Stimulated activated CD8-positive, alpha-beta memory T cell treated with anti-CD3 and anti-CD28 coated beads, Interleukin-7, amount 100 ng/mL, for 48 hours (primary cell): ENCODE results near the gene CASP5.
A peak's percentile ranks its signal among the peaks of the same experiment; 100 is the strongest.
"Not testable (repeated sequence)": the region's sequence is repeated elsewhere in the genome, so short reads cannot be mapped to it uniquely, and the experiment has no call there.

Source experiments
- DNase-seq, 2 donors: peaks; one replicate each; pipeline ENCODE4 v3.0.0-alpha.2; 2020; ENCODE audit warnings: low read depth in 1 of 2; ENCODE audit errors: extremely low read depth in 1 of 2

CASP5 gene

DNA sequence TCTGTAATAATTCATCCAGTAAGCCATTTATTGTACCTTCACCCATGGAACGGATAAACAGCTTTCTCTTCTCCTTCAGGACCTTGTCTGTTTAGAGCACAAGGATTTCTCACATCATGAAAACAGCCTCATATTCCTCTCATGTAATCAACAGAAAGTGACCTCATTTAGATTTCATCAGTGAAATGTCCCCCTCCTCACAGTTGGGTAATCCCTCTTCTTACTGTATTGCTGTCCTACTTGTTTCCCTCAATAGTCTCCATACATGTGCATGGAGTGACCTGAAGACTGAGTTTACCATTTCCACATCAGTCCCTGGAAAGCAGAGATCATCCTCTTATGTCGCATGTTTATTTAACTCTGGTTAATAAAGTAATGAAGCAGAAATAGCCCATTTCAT lies 11.4 kb upstream of the CASP5 start:
- DNase-seq, result not testable (repeated sequence)

- no peak for DNase-seq
These were observed 10.8 kb upstream of the CASP5 start for GRCh38 chr11:105033781-105034180.

GRCh38 chr11:105033343-105033742 lies 10.4 kb upstream of the CASP5 start:
- no peak for DNase-seq

- DNase-seq, result no peak
These were observed 9.5 kb upstream of the CASP5 start for GRCh38 chr11:105032495-105032894.

GRCh38 chr11:105027678-105028077 lies 4.7 kb upstream of the CASP5 start:
- DNase-seq, result no peak

GRCh38 chr11:105024394-105024793 lies 1.4 kb upstream of the CASP5 start:
- no peak for DNase-seq

GRCh38 chr11:105022527-105022926 lies 441 bp downstream of the CASP5 start:
- DNase-seq, result no peak

GRCh38 chr11:105007463-105007862 lies 15.5 kb downstream of the CASP5 start:
- DNase-seq, result no peak

GRCh38 chr11:105005451-105005845 lies 17.5 kb downstream of the CASP5 start:
- DNase-seq, result no peak

GRCh38 chr11:105004021-105004420 lies 18.9 kb downstream of the CASP5 start:
- DNase-seq, result no peak

DNA sequence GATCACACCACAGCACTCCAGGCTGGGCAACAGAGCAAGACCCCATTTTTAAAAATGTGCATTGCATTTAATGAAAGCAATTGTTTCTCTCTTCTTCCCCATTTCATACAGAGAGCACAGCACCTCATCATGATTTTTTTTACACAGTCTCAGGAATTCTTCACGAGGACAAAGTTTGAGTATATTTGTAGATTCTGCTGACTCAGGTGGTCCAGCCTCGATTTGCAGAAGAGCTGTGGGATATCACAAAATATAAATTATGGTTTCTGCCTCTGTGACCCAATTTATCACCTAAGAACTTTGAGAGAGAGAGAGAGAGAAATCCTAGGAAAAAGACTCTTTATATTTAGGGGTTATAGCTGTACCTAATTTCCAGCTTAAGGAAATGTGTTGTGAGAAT lies 19.8 kb downstream of the CASP5 start:
- no peak for DNase-seq

GRCh38 chr11:105000797-105001196 lies 22.2 kb downstream of the CASP5 start:
- DNase-seq, result peak in 1 of 2 donors; percentile 10

DNA sequence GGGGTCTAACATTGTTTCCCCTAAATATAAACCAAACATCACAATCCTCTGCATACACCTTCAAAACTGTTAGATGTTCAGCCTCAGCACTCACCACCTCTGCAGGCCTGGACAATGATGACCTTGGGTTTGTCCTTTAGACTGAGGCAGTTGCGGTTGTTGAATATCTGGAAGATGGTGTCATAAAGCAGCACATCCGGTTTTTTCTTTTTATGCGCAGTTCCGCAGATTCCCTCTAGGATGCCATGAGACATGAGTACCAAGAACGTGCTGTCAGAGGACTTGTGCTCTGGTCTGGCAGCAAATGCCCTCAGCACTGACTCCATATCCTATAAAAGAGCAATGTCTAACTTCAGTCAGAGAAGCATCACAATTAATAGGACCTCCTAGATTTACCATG lies 22.8 kb downstream of the CASP5 start:
- DNase-seq, result no peak

DNA sequence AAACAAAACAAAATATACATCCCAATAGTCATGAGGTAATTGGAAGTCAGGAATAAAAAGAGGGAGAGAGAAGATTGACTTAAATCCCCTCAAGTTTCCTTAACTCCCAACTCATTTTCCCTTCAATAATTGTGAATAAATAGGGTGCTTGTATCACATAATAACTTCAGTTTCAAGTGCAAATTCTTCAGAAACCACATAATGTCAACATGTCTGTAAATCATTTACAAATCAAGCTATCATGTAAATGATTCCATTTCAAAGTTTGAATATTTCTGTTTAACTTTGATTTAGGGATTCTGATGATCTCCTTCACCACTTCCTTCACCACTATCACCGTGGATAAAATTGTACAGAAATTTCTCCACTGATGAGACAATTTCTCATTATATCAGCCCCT lies 23.2 kb downstream of the CASP5 start:
- DNase-seq, result no peak

GRCh38 chr11:104997288-104997687 lies 25.7 kb downstream of the CASP5 start:
- DNase-seq, result no peak

DNA sequence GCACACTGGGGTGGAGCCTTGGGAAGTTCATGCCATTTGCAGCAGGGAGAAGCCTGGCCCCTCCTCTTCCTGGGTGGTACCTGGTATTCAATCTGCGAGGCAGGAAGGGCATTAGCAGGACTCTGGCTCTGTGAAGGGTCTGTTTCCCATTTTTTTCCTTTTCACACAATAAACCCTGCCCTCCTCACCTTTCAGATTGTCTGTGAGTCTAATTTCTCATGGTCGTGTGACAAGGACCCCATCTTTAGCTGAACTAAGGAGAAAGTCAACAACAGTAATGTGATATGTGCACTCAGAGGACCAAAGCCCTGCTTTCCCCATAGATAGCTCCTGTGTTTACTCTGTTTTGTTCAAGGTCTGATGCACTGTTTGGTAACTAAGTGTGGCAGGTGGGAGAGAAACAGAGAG lies 28.0 kb downstream of the CASP5 start:
- DNase-seq, result no peak

GRCh38 chr11:104992781-104993180 lies 30.2 kb downstream of the CASP5 start:
- no peak for DNase-seq

DNA sequence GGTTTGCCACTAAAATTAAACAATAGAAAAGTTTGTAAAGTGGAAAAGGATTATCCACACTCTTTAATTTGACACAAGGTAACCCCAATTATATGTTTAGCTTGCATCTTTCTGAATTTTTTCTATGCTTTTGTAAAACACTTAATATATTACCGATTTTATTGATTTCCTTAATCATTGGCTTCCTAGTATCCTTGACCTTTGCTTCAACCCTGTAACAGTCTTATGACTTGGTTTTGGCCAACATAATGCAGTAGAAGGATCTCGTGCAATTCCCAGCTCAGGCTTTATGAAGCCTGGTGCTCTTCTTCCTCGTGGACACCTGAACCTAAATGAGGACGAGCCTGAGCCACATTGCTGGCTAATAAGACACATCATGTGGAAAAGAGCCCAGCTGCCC lies 31.0 kb downstream of the CASP5 start:
- DNase-seq, result no peak

GRCh38 chr11:104984808-104985207 lies 38.2 kb downstream of the CASP5 start:
- no peak for DNase-seq

- no peak for DNase-seq
These were observed 43.1 kb downstream of the CASP5 start for GRCh38 chr11:104979839-104980238.

DNA sequence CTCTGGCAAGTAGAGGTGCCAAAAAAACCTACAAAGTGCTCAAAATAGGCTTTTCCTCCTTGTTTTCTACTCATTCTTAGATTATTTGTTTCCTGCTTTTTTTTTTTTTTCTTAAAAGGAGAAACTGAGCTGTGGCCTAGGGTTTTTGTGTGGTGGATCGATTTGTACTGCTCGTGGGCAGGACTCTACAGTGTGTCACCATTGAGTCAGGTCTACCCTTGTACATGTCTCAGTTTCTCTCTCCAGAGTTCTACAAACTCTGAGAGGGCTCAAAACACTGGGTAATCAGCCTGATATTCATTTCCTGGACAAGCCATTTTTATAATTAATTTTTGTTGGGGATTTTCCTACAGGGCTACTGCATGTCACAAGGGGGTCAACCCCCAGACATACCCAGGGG lies 49.4 kb downstream of the CASP5 start:
- no peak for DNase-seq

GRCh38 chr11:104972924-104973323 lies 50.0 kb downstream of the CASP5 start:
- DNase-seq, result not testable (repeated sequence)

- DNase-seq, result no peak
These were observed 52.2 kb downstream of the CASP5 start for GRCh38 chr11:104970756-104971155.
